Peyer's patch (tissue), 4 donors: ENCODE measurements around the gene EYS. TPM values are rescaled to one million over a fixed set of nuclear protein-coding genes. Genes with fewer than 3 reads are reported as not detected.

ENCODE experiments used
- DNase-seq, 3 donors: peaks; one replicate each; pipeline ENCODE4 v3.0.0-alpha.2; 2017 to 2019
- H3K27ac ChIP-seq, 4 donors: fragments of 200-600 bp; sonication (generic); one replicate each; pipeline ENCODE4 v1.5.1; 2016 to 2019
- H3K27me3 ChIP-seq, 2 donors: fragments of 200-600 bp; sonication (generic); one replicate each; pipeline ENCODE4 v1.5.1; 2019
- H3K36me3 ChIP-seq, 3 donors: fragments of 200-600 bp; sonication (generic); one replicate each; pipeline ENCODE4 v1.5.1; 2016 to 2019
- H3K4me1 ChIP-seq, 4 donors: fragments of 200-600 bp; sonication (generic); one replicate each; pipeline ENCODE4 v1.5.1; 2016 to 2019
- H3K4me3 ChIP-seq, 4 donors: fragments of 200-600 bp; sonication (generic); 1 replicate in 3 of 4; 2 replicates in 1 of 4; pipeline ENCODE4 v1.5.1; 2016 to 2019; ENCODE audit warnings: mild to moderate bottlenecking in 1 of 4
- H3K9me3 ChIP-seq, 4 donors: fragments of 200-600 bp; sonication (generic); one replicate each; pipeline ENCODE4 v1.5.1; 2016 to 2019; ENCODE audit warnings: mild to moderate bottlenecking in 1 of 4
- CTCF ChIP-seq, 6 experiments: fragments of 450-650 bp in 4 of 6; fragments of 200-600 bp in 2 of 6; sonication (generic) in 1 of 6; IDR thresholded peaks; one replicate each; pipeline ENCODE4 v1.5.1; 2017 to 2019; ENCODE audit warnings: antibody characterized with exemption in 6 of 6, mild to moderate bottlenecking in 3 of 6, moderate library complexity in 1 of 6
- POLR2A ChIP-seq, 2 donors: fragments of 450-650 bp; IDR thresholded peaks; one replicate each; pipeline ENCODE4 v1.5.1; 2017; ENCODE audit warnings: antibody characterized with exemption in 2 of 2, mild to moderate bottlenecking in 2 of 2, moderate library complexity in 2 of 2
- total RNA-seq, 4 donors: library from RNA; depleted of rRNA; stranded (reverse); fragments of >200 nt; gene quantifications; one replicate each; pipeline ENCODE4 v1.1.0, GENCODE V29; 2016

Gene EYS
- total RNA-seq, 4 donors from 2014 or later = 0.13 to 1.5 (median 0.35) TPM; not detected in 1

GRCh38 chr6:64006246-64006645 lies 1700.8 kb downstream of the EYS start:
- H3K27ac ChIP-seq = no peak overlapping the region
- H3K4me1 ChIP-seq = no peaks in the 10 kb centered on the region
- H3K36me3 ChIP-seq = no peaks in the 10 kb centered on the region
- H3K4me3 ChIP-seq = no peak overlapping the region
- no peak for DNase-seq
- TF ChIP-seq CTCF (IDR thresholded peaks at IDR 0.05) (no peak), POLR2A (IDR thresholded peaks at IDR 0.05) (no peak)
- no peaks in the 10 kb centered on the region for H3K9me3 ChIP-seq
- H3K27me3 ChIP-seq = no peaks in the 10 kb centered on the region

GRCh38 chr6:64000818-64001491 lies 1706.1 kb downstream of the EYS start:
- Histone ChIP-seq H3K4me3 (no peak overlapping the region), H3K9me3 (no peaks in the 10 kb centered on the region), H3K27me3 (no peaks in the 10 kb centered on the region), H3K36me3 (no peaks in the 10 kb centered on the region), H3K27ac (no peak overlapping the region), H3K4me1 (no peaks in the 10 kb centered on the region)
- DNase-seq = no peak
- TF ChIP-seq CTCF (IDR thresholded peaks at IDR 0.05) = no peak
- no peak for TF ChIP-seq POLR2A (IDR thresholded peaks at IDR 0.05)

GRCh38 chr6:63999613-64000012 lies 1707.4 kb downstream of the EYS start:
- TF ChIP-seq POLR2A (IDR thresholded peaks at IDR 0.05) (no peak), CTCF (IDR thresholded peaks at IDR 0.05) (no peak)
- Histone ChIP-seq H3K27me3 (no peaks in the 10 kb centered on the region), H3K4me3 (no peak overlapping the region), H3K4me1 (no peaks in the 10 kb centered on the region), H3K36me3 (no peaks in the 10 kb centered on the region), H3K9me3 (no peaks in the 10 kb centered on the region), H3K27ac (no peak overlapping the region)
- DNase-seq = no peak

GRCh38 chr6:63998991-63999390 lies 1708.0 kb downstream of the EYS start:
- no peaks in the 10 kb centered on the region for H3K36me3 ChIP-seq
- no peak overlapping the region for H3K27ac ChIP-seq
- no peak for DNase-seq
- no peaks in the 10 kb centered on the region for H3K27me3 ChIP-seq
- no peaks in the 10 kb centered on the region for H3K9me3 ChIP-seq
- no peak overlapping the region for H3K4me3 ChIP-seq
- no peak for TF ChIP-seq CTCF (IDR thresholded peaks at IDR 0.05)
- TF ChIP-seq POLR2A (IDR thresholded peaks at IDR 0.05) = no peak
- no peaks in the 10 kb centered on the region for H3K4me1 ChIP-seq

GRCh38 chr6:63997734-63998133 lies 1709.3 kb downstream of the EYS start:
- Histone ChIP-seq H3K4me1 (no peaks in the 10 kb centered on the region), H3K4me3 (no peak overlapping the region), H3K27ac (no peak overlapping the region), H3K9me3 (peaks cover 0 to under 1% (median 0%) of the 10 kb centered on the region in 4 donors), H3K36me3 (no peaks in the 10 kb centered on the region), H3K27me3 (no peaks in the 10 kb centered on the region)
- TF ChIP-seq CTCF (IDR thresholded peaks at IDR 0.05) (no peak), POLR2A (IDR thresholded peaks at IDR 0.05) (no peak)
- DNase-seq = no peak
